Ureter (tissue), 1 donor: ENCODE results near the gene ACTL6B. TPM values are rescaled to one million over a fixed set of nuclear protein-coding genes. Genes with fewer than 3 reads are reported as not detected.

Experiments
- DNase-seq: peaks from one replicate; pipeline ENCODE4 v3.0.0-alpha.2; 2020; ENCODE audit warnings: low spot score
- total RNA-seq: library from RNA; stranded (reverse); gene quantifications from one replicate; pipeline ENCODE4 v1.2.4, GENCODE V29; 2023
- donor health status: DM: yes; HTN: yes; CAD: no.

ACTL6B gene
- total RNA-seq, 1 donor from 2014 or later = not detected

GRCh38 chr7:100600730-100601038, 55.6 kb downstream of the ACTL6B start:
- no peak for DNase-seq

DNA sequence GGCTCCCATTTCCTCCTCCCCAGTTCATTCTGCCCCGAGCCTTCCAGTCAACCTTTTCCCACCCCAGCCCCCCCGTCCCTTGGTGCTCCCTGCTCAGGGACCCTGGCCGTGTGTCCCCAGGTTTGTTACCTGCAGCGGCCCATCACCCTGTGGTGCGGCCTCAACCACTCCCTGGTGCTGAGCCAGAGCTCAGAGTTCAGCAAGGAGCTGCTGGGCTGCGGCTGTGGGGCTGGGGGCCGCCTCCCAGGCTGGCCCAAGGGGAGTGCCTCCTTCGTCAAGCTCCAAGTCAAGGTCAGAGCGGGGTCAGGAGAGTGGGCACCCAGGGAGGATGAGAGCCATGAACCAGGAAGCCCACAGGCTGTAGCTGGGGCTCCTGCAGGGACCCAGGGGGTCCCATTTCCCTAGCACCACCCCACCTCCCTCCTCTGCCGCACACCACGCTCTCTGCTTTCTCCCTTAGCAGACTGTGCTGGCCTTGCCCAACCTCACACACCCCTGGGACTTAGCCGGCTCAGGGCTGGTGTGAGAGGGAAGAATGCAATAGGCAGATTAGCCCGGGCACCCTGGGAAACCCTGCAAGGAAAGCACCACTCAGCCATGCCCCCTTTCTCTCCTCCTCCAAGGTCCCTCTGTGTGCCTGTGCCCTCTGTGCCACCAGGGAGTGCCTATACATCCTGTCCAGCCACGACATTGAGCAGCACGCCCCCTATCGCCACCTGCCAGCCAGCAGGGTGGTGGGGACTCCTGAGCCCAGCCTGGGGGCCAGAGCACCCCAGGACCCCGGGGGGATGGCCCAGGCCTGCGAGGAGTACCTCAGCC, 56.1 kb downstream of the ACTL6B start:
- no peak for DNase-seq

- DNase-seq = no peak
Measured at GRCh38 chr7:100598425-100598824, 57.8 kb downstream of the ACTL6B start.

- no peak for DNase-seq
Measured at GRCh38 chr7:100595188-100595587, 61.1 kb downstream of the ACTL6B start.

Other genes starting within 250 kb of the ACTL6B start
- gene ZCWPW1, start 227.7 kb downstream of the ACTL6B start, total RNA-seq = 4.3 TPM
- gene MEPCE, start 226.6 kb downstream of the ACTL6B start, total RNA-seq = 33.7 TPM
- 32.4 TPM for gene PPP1R35, start 220.0 kb downstream of the ACTL6B start, total RNA-seq
- not detected for gene SPACDR, start 192.2 kb downstream of the ACTL6B start, total RNA-seq
- gene TSC22D4, start 177.2 kb downstream of the ACTL6B start, total RNA-seq = 42.9 TPM
- 0.68 TPM for gene NYAP1, start 172.5 kb downstream of the ACTL6B start, total RNA-seq
- 28.0 TPM for gene AGFG2, start 117.2 kb downstream of the ACTL6B start, total RNA-seq
- 2.8 TPM for gene SAP25, start 82.5 kb downstream of the ACTL6B start, total RNA-seq
- 52.4 TPM for gene LRCH4, start 70.3 kb downstream of the ACTL6B start, total RNA-seq
- 0.29 TPM for gene FBXO24, start 70.1 kb downstream of the ACTL6B start, total RNA-seq
- gene PCOLCE, start 54.1 kb downstream of the ACTL6B start, total RNA-seq = 76.4 TPM
- 18.0 TPM for gene MOSPD3, start 43.9 kb downstream of the ACTL6B start, total RNA-seq
- gene TFR2, start 14.9 kb downstream of the ACTL6B start, total RNA-seq = 2.2 TPM
- gene GNB2, start 17.3 kb upstream of the ACTL6B start, total RNA-seq = 225 TPM
- gene GIGYF1, start 37.8 kb upstream of the ACTL6B start, total RNA-seq = 44.9 TPM
- gene POP7, start 49.7 kb upstream of the ACTL6B start, total RNA-seq = 28.0 TPM
- 0.68 TPM for gene EPO, start 64.0 kb upstream of the ACTL6B start, total RNA-seq
- not detected for gene ZAN, start 77.1 kb upstream of the ACTL6B start, total RNA-seq
- 58.4 TPM for gene EPHB4, start 171.1 kb upstream of the ACTL6B start, total RNA-seq
- gene SLC12A9, start 196.3 kb upstream of the ACTL6B start, total RNA-seq = 41.9 TPM
- gene TRIP6, start 210.9 kb upstream of the ACTL6B start, total RNA-seq = 120 TPM
- 133 TPM for gene SRRT, start 218.7 kb upstream of the ACTL6B start, total RNA-seq
- gene UFSP1, start 233.3 kb upstream of the ACTL6B start, total RNA-seq = 4.6 TPM
- 4.0 TPM for gene ACHE, start 239.4 kb upstream of the ACTL6B start, total RNA-seq